ENCODE data around the gene CATSPERE.

CATSPERE gene

DNA sequence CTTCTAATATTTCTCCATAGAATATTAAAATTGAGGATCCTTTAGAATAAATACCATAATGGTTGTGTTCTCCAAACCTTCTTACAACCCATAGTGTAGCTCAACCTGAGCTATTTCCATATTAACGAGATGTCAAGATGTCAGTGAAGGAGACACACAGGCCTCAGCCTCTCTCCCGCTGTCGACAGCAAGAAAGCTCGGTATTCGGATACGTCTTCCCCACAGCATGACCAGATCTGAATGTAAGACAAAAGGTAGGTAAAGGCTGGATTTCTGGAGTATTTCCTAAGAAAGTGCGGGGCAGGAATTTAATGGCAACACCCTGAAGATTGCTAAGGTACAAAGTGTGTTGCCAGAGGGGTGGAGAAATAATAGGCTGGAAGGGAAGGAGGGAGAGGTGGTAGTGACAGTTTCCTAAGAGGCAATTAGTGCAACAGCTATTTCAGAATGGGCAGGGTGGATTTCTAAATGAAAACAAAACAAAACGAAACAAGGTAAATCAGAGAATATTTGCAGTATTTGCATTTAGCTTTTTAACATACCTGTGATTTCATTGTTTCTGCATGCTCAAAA lies 11.1 kb upstream of the CATSPERE start:
- no peaks in the 10 kb centered on the region for H3K9me3 ChIP-seq
- H3K36me3 ChIP-seq, result no peaks in the 10 kb centered on the region
- H3K27ac ChIP-seq, result peak overlapping the region; percentile 95
- H3K4me1 ChIP-seq (ENCODE audit: control insufficient read depth in 1 of 2, insufficient read depth in 1 of 2, low read depth in 1 of 2, low read length in 1 of 2), result peaks cover 72% of the 10 kb centered on the region in 2 experiments
- peak overlapping the region; percentile 90 to 91 for H3K4me3 ChIP-seq (ENCODE audit: low read depth in 1 of 2, low read length in 1 of 2)
- no peaks in the 10 kb centered on the region for H3K27me3 ChIP-seq
- TF ChIP-seq, protein P1, sequence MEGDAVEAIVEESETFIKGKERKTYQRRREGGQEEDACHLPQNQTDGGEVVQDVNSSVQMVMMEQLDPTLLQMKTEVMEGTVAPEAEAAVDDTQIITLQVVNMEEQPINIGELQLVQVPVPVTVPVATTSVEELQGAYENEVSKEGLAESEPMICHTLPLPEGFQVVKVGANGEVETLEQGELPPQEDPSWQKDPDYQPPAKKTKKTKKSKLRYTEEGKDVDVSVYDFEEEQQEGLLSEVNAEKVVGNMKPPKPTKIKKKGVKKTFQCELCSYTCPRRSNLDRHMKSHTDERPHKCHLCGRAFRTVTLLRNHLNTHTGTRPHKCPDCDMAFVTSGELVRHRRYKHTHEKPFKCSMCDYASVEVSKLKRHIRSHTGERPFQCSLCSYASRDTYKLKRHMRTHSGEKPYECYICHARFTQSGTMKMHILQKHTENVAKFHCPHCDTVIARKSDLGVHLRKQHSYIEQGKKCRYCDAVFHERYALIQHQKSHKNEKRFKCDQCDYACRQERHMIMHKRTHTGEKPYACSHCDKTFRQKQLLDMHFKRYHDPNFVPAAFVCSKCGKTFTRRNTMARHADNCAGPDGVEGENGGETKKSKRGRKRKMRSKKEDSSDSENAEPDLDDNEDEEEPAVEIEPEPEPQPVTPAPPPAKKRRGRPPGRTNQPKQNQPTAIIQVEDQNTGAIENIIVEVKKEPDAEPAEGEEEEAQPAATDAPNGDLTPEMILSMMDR (IDR thresholded peaks at IDR 0.05), result no peak

GRCh38 chr1:244450597-244451538 lies 10.2 kb upstream of the CATSPERE start:
- Histone ChIP-seq H3K27ac (peak overlapping the region; percentile 95), H3K4me3 (ENCODE audit: low read depth in 1 of 2, low read length in 1 of 2) (peak overlapping the region; percentile 90 to 91), H3K27me3 (no peaks in the 10 kb centered on the region), H3K9me3 (no peaks in the 10 kb centered on the region), H3K4me1 (ENCODE audit: control insufficient read depth in 1 of 2, insufficient read depth in 1 of 2, low read depth in 1 of 2, low read length in 1 of 2) (peaks cover 63% of the 10 kb centered on the region in 2 experiments), H3K36me3 (no peaks in the 10 kb centered on the region)
- TF ChIP-seq, protein P1 (IDR thresholded peaks at IDR 0.05), result no peak

GRCh38 chr1:244451539-244451950 lies 9.5 kb upstream of the CATSPERE start, which contains the start of gene ADSS2:
TSS of gene ADSS2 (minus strand) at chr1:244451909. CDS start at chr1:244451817, 92 bp downstream.
- TF ChIP-seq, protein P1 (IDR thresholded peaks at IDR 0.05), result no peak
- Histone ChIP-seq H3K27ac (peak within 1 kb of the TSS; percentile 95), H3K4me3 (ENCODE audit: low read depth in 1 of 2, low read length in 1 of 2) (peak within 1 kb of the TSS; percentile 90 to 91), H3K4me1 (ENCODE audit: control insufficient read depth in 1 of 2, insufficient read depth in 1 of 2, low read depth in 1 of 2, low read length in 1 of 2) (peaks cover 56 to 57% of the 10 kb centered on the region in 2 experiments), H3K27me3 (no peaks in the 10 kb centered on the region), H3K36me3 (peaks cover under 1% of the 10 kb centered on the region), H3K9me3 (no peaks in the 10 kb centered on the region)

- no peaks in the 10 kb centered on the region for H3K27me3 ChIP-seq
- H3K4me1 ChIP-seq (ENCODE audit: control insufficient read depth in 1 of 2, insufficient read depth in 1 of 2, low read depth in 1 of 2, low read length in 1 of 2), result peaks cover 50% of the 10 kb centered on the region in 2 experiments
- TF ChIP-seq, protein P1 (IDR thresholded peaks at IDR 0.05), result peak; percentile 98
- H3K4me3 ChIP-seq (ENCODE audit: low read depth in 1 of 2, low read length in 1 of 2), result peak overlapping the region; percentile 90 to 91
- no peaks in the 10 kb centered on the region for H3K9me3 ChIP-seq
- H3K27ac ChIP-seq, result peak overlapping the region; percentile 95
- H3K36me3 ChIP-seq, result peaks cover 3% of the 10 kb centered on the region
These were observed 8.9 kb upstream of the CATSPERE start for GRCh38 chr1:244451951-244452795.

- H3K27me3 ChIP-seq, result no peaks in the 10 kb centered on the region
- no peak overlapping the region for H3K4me3 ChIP-seq (ENCODE audit: low read depth in 1 of 2, low read length in 1 of 2)
- H3K9me3 ChIP-seq, result no peaks in the 10 kb centered on the region
- peaks cover 3% of the 10 kb centered on the region for H3K36me3 ChIP-seq
- peaks cover 28% of the 10 kb centered on the region in 2 experiments for H3K4me1 ChIP-seq (ENCODE audit: control insufficient read depth in 1 of 2, insufficient read depth in 1 of 2, low read depth in 1 of 2, low read length in 1 of 2)
- TF ChIP-seq, protein P1 (IDR thresholded peaks at IDR 0.05), result no peak
- no peak overlapping the region for H3K27ac ChIP-seq
These were observed 6.7 kb upstream of the CATSPERE start for GRCh38 chr1:244454412-244454811.
